Lower leg skin (tissue), 4 donors: Measurements from ENCODE around the gene PPFIBP2. TPM values are rescaled to one million over a fixed set of nuclear protein-coding genes. Genes with fewer than 3 reads are reported as not detected.

ENCODE experiments used
- DNase-seq, 2 donors: peaks; one replicate each; pipeline ENCODE4 v3.0.0-alpha.2; 2019; ENCODE audit warnings: low spot score in 2 of 2
- H3K4me3 ChIP-seq: fragments of 200-600 bp; sonication (generic); 2 replicates; pipeline ENCODE4 v1.5.1; 2017; ENCODE audit warnings: mild to moderate bottlenecking, low read depth; ENCODE audit not compliant: poor library complexity, severe bottlenecking
- CTCF ChIP-seq, 3 donors: fragments of 450-650 bp; IDR thresholded peaks; one replicate each; pipeline ENCODE4 v1.5.1; 2016; ENCODE audit warnings: antibody characterized with exemption in 3 of 3, mild to moderate bottlenecking in 3 of 3, moderate library complexity in 2 of 3
- POLR2A ChIP-seq, 2 donors: fragments of 450-650 bp; IDR thresholded peaks; one replicate each; pipeline ENCODE4 v1.6.1; 2016 to 2017; ENCODE audit warnings: antibody characterized with exemption in 2 of 2, mild to moderate bottlenecking in 1 of 2, moderate library complexity in 1 of 2
- WGBS, 2 donors: methylation state at CpG; one replicate each; pipeline ENCODE4 v1.1.5; 2018; 5-methylcytosine and 5-hydroxymethylcytosine counted together
- intact Hi-C: fragments of 100-400 bp; cut with DNase I; formaldehyde crosslinking; loops from one replicate; pipeline ENCODE4 v1.15.0; 2023; ENCODE audit warnings: low total_unique reads
- total RNA-seq, 4 donors: library from RNA; depleted of rRNA; stranded (reverse); fragments of >200 nt; gene quantifications; one replicate each; pipeline ENCODE4 v1.1.0, GENCODE V29; 2016

PPFIBP2 gene
- total RNA-seq, 4 donors from 2014 or later = 56.6 to 87.1 (median 69.5) TPM

DNA sequence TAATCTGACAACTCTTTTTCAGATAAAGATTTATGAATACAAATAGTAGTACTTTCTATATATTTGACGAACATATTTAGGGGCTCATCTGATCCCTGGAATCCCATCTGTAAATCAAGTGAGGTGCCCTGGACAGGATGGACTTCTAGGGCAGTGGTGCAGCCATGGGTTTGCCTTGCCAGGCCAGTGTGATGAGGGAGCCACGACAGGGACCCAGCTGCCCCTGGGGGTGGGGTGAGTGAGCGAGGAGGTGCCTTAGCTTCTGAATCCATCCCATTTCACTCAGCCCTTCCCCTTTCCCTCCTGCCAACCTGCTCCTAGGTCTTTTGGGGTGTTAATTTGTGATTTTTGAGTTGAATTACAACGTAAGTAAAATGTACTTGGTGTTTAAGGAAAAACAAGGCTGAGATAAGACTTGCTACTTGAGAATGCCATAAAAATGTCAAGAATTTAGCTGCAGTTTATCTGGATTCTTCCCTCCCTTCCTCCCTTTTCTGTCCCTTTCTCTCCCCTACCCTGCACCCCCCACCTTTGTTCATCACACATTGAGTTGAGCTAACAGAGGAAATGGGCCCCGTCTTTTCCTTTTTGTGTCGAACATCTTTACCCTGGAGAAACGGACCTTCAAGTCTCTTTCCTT, 60.8 kb downstream of the PPFIBP2 start:
- DNase-seq = no peak
- 78 to 84% methylated on average over 7 of the region's 7 CpGs for WGBS, 2 donors
- intact Hi-C loops = loop anchor here (5.0 kb wide), 1 partner anchor 83 kb away; no protein-coding TSS in a partner anchor
- TF ChIP-seq POLR2A (IDR thresholded peaks at IDR 0.05) = no peak
- H3K4me3 ChIP-seq = no peak overlapping the region

DNA sequence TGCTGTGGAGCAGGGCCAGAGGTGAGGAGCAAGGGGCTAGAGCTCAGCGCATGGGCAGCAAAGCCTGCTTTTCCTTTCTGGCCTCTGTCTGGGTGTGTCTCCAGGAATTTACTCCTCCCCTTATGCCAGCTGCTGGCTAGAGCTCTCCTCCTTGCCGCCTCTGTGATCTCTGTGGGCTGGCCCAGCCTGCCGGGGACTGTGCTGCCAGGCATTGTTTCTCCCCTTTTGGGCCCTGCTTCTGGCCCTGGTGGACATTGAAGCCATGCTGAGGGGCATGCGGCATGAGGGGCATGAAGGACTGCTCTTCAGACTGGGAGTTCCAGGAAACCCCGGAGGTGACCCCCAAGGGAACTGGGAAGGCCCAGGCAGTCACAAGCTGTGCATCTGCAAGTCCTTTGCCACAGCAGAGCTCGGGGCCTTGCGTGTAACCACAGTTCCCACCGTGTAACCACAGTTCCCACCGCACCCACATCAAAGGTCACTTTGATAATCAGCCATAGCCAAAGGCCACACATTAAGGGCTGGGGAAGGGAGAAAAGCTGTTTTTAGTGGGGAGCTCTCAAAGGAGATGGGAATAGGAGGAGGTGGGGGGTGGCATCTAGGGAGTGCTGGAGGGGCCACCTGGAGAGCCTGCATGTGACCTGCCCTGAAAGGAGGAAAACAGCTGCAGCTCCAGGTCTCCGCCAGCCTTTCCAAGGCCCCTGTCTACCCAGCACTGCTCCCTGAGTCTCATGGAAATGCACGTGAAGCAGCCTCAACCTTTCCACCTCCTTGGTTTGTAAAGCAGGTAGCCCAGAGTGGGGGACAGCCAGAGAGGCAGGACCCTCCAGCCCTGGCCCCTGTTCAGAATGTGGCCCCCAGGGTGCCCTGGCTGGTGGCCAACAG, 62.3 kb downstream of the PPFIBP2 start:
- no peak overlapping the region for H3K4me3 ChIP-seq
- no peak for DNase-seq
- intact Hi-C loops = no loop called here
- WGBS, 2 donors = 18 to 33% methylated on average over 10 to 11 of the region's 11 CpGs
- TF ChIP-seq POLR2A (IDR thresholded peaks at IDR 0.05) (no peak), CTCF (IDR thresholded peaks at IDR 0.05) (no peak)

GRCh38 chr11:7576726-7577290, 63.0 kb downstream of the PPFIBP2 start:
- TF ChIP-seq POLR2A (IDR thresholded peaks at IDR 0.05) (no peak), CTCF (IDR thresholded peaks at IDR 0.05) (no peak)
- WGBS, 2 donors = 10 to 21% methylated on average over 9 to 13 of the region's 13 CpGs
- H3K4me3 ChIP-seq = no peak overlapping the region
- DNase-seq = peak in 1 of 2 donors; percentile 89
- intact Hi-C loops = no loop called here

DNA sequence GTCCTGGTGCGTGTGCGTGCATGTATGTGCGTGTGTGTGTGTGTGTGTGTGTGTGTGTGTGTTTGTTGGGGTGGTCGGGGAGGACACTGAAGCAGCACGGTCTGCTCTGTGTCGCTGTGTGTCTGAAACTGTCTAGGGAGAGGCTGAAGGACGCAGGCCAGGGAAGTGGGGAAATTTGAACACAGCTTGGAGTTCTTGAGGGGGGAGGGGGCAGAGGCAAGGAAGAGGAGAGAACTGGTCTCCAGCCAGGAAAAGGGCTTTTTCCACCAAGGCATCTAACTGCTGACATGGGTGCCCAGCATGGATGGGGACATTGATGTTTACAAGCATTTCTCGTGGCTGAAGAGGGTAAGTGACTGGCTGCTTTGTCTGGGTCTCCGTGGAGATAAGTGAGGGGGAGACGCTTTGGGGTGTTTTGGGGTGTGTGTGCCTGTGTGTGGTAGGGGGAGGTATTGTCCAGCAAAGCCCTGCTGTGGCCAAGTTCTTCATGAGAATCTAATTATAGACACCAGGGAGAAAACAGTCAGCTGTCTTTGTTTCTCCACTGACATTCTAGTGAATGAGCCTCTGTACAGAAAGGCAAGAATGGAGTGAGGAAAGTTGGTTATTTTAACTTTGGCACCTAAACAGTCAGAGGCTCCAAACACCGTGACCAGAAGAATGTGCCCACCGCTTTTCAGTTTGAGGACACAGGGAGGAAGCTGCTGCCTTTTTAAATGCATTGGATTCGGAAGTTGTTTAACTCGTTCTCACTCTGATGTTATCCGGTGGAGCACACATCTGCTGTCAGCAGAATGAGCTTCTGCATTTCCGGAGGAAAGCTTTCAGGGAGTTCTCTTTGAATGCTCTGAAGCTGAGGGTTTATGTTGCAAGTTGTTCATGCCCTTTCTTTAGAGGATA, 63.7 kb downstream of the PPFIBP2 start:
- peak; percentile 70 to 94 for DNase-seq
- no peak for TF ChIP-seq CTCF (IDR thresholded peaks at IDR 0.05)
- no peak for TF ChIP-seq POLR2A (IDR thresholded peaks at IDR 0.05)
- 9 to 10% methylated on average over 16 of the region's 16 CpGs for WGBS, 2 donors
- intact Hi-C loops = no loop called here
- no peak overlapping the region for H3K4me3 ChIP-seq

- 41 to 50% methylated on average over 9 of the region's 9 CpGs for WGBS, 2 donors
- TF ChIP-seq POLR2A (IDR thresholded peaks at IDR 0.05) (no peak), CTCF (IDR thresholded peaks at IDR 0.05) (no peak)
- no peak for DNase-seq
- no peak overlapping the region for H3K4me3 ChIP-seq
- intact Hi-C loops = no loop called here
These were observed 64.6 kb downstream of the PPFIBP2 start for GRCh38 chr11:7578276-7578955.
